GM18502 (cell line): ENCODE measurements around the gene MIOX.
A peak's percentile ranks its signal among the peaks of the same experiment; 100 is the strongest.

Source experiments
- ATAC-seq: cut with Tn5 transposase; IDR thresholded peaks from one replicate; pipeline ENCODE4 v1.9.1; 2021; ENCODE audit warnings: mild to moderate bottlenecking; ENCODE audit not compliant: unreplicated experiment, poor library complexity

The MIOX gene

DNA sequence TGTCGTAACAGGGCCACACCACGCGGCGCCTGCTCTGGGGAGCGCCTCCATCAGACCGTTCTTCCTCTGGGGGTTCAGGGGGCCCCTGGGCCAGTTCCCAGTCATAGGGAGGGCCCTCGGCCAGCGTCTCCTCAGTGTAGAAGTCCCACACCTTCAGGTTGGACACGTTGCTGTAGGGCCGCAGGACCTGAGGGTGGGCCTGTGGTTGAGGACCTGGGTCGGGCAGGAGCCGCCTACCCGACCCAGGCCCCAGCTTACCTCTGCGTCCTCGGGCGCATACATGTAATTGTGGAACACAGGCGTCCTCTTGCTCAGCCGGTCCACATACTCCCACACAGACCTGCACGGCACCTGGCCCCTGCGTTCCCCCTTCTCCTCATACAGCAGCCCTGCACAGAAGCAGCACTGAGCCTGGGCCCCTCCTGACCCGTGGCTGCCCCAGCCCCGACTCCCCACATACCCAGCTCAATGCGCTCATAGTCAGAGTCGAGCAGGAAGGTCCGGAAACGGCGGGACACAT is 32.0 kb upstream of the MIOX start:
- no peak for ATAC-seq

DNA sequence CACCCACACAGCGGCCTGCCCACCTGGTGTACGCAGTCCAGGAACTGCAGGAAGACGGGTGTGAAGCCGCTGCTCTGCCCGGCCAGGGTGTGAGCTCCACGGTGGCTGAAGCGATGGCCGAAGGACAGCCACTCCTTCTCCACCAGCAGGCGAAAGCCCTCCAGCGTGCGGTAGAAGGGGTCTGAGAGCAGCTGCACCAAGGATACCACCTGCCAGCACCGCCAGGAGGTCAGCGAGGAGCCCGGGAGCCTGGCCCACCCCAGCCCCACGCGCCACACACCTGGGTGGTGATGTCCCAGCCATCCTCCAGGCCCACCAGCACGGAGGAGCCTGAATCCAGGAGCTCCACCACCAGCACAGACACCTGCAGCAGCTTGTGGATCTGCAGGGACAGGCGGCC is 31.5 kb upstream of the MIOX start:
- no peak for ATAC-seq

GRCh38 chr22:50456026-50456425 is 30.6 kb upstream of the MIOX start:
- no peak for ATAC-seq

- no peak for ATAC-seq
Measured at GRCh38 chr22:50456466-50457234, 30.0 kb upstream of the MIOX start.

DNA sequence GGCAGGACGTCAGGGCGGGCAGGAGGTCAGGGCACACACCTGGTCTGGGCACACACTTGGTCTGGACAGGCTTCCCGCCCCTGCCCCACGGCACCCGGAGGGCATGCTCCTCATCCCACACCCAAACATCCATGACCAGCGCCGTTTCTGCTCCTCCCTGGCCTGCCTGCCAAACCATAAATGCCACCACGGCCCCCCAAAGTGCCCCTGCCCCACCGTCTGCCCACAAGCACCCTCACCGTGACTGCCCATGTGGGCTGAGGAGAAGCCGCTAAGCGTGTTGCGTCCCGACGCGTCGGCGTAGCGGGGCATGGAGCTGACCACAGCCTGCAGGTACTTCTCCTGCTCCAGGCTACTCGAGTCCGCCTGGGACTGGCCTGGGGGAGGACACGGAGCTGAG is 27.6 kb upstream of the MIOX start:
- no peak for ATAC-seq

- ATAC-seq = no peak
Measured at GRCh38 chr22:50459496-50460140, 27.0 kb upstream of the MIOX start.

DNA sequence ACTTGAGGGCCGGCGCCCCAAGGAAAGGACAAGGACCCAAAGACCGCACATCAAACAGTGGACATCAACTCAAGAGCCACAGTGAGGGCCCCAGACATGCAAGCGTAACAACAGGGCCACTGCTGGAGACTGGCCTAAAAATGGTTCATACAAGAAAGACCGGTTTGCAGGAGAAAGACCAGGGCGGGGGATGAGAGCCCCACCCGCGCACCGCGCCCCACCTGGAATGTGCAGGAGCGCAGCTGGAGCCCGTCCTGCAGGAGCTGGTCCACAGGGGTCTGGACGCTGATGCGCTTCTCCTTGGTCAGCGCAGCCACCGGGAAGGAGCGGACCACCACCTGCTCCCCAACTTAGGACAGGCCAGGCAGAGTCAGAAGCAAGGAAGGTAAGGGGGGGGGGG is 25.7 kb upstream of the MIOX start:
- ATAC-seq = no peak

- ATAC-seq = no peak
Measured at GRCh38 chr22:50461536-50461935, 25.1 kb upstream of the MIOX start.

DNA sequence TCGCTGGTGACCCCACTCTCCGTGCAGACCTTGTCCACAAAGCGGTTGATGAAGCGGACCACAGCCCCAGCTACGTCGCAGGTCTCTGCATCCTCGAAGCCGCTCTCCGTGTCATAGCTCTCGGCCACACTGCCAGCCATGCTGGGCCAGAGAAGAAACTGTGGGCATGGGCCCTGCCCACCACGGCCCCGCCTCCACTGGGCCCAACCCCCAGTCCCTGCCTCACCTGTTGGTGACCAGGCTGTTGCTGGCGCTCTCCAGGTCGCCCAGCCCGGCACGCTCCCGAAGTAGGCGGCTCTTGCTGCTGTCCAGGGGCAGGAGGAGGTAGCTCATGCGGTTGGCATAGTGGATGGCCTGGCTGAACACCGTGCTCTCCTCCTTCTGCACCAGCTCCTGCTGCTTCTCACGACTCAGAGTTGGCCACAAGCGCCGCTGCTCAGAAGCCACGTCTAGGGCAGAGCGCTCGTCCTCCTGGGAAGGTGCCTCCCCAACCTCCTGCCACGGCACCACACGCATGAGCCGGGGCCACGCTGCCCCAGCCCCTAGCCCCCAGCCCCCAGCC is 24.6 kb upstream of the MIOX start:
- ATAC-seq = no peak

- ATAC-seq = no peak
Measured at GRCh38 chr22:50463188-50463900, 23.3 kb upstream of the MIOX start.

- no peak for ATAC-seq
Measured at GRCh38 chr22:50464451-50464850, 22.2 kb upstream of the MIOX start.

- no peak for ATAC-seq
Measured at GRCh38 chr22:50465066-50465930, 21.4 kb upstream of the MIOX start.

DNA sequence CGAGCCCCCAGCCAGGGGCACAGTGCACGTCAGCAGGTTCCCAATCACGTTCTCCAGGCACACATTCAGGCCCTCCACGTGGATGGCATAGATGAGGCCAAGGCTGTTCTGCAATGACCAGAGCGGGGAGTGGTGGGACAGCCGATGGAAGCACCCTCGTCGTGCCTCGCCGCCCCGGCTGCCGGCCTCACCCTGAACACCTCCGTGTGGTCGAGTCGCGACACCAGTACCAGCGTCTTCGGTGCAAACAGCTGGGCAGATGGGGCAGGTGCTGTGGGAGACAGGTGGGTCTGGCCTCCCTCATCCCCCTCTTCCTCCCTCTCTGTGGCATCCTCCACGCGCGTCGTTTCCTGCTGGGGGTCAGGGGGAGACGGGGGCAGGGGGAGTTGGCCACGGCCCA is 19.3 kb upstream of the MIOX start:
- no peak for ATAC-seq

DNA sequence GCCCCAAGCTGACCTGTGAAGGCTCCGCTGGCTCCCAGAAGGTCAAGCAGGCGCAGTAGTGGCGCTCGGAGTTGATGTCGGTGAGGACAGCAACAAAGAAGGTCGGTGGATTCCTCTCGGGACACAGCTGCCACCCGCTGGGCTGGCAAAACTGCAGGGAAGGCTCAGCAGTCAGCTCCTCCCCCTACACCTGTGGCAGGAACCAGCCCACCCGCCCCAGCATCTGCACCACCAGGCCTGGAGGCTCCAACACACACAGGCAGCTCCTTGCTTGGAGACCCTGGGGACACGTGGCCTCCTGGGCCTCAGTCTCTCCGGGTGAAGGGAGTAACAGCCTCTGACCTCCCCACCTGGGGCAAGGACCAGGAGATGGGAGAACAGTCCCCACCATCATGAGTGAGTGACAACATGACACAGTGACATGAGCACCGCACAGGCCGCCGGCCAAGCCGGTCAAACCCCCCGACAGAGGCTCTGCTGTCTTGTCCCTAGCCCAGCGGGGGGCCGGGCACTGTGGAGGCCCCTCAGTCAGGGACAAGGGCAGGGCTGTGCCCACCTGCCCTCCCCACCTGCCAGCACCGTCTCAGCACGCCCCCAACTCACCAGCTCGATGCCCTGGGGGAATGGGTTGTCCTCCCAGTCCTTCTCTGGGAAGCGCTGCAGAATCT is 18.8 kb upstream of the MIOX start:
- no peak for ATAC-seq

DNA sequence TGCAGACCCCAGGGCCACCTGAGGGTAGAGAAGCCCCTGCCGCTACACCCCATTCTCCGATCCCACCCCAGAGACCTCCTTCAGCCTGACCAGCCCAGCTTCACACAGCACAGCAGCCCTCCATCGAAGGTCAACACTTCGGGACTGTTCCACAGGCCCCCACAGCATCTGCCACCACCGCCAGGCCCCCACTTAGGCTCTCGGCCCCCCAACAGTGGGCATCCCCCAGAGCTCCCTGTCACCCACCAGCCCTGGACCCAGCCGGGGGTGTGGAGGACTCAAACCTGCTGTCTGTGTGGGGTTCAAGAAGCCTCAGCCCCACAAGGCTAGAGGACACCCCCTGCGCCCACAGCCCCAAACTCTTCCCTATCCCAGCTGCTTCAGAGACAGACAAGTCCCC is 18.0 kb upstream of the MIOX start:
- ATAC-seq = no peak

GRCh38 chr22:50469377-50470305 is 17.0 kb upstream of the MIOX start:
- peak; percentile 68 for ATAC-seq

- no peak for ATAC-seq
Measured at GRCh38 chr22:50470491-50470890, 16.2 kb upstream of the MIOX start.

DNA sequence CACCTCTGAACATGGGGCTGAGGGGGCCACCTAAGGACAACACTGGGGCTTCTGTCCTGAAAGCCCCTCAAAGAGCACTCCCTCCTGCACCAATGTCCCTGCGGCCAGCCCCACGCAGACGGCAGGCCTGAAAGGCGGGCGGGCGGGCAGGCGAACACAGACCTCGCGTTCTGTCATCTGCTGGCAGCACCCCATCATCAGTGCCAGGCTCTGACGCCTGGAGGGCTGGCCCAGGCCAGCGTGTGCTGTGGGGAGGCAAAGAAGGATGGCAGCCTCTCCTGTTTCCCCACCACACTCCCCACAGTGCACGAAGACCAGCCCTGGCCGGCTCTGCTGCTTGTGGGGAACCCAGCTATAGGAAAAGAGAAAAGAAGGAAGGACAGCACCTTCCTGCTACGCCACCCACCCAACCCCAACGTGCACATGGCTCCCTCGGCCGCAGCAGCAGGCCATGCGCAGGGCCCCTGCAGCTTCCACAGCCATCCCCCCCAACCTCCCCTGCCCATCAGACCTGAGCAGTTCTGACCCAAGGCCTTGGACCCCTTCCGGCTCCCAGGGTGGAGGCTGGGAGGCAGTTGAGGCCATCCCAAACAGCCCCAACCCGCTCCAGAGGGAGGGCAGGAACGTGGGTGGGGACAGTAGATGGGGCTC is 15.3 kb upstream of the MIOX start:
- ATAC-seq = no peak
